Kidney (tissue), 14 donors: Measurements from ENCODE around the gene APBB2. TPM values are rescaled to one million over a fixed set of nuclear protein-coding genes. Genes with fewer than 3 reads are reported as not detected.

ENCODE experiments used
- DNase-seq, 5 donors: peaks; one replicate each; pipeline ENCODE4 v3.0.0-alpha.2; 2013 to 2020
- FAIRE-seq: peaks from 2 replicates; lab custom pipeline; 2012; peaks lifted over from hg19 to GRCh38; lab: Jason Lieb, UNC
- H3K27ac ChIP-seq, 2 donors: one replicate each; pipeline ENCODE4 v1.7.0; 2013; ENCODE audit warnings: low read depth in 2 of 2, low read length in 2 of 2, inconsistent platforms in 1 of 2
- H3K27me3 ChIP-seq: one replicate; pipeline ENCODE4 v1.7.1; 2013; ENCODE audit warnings: low read length, inconsistent platforms; ENCODE audit not compliant: control insufficient read depth, insufficient read depth
- H3K36me3 ChIP-seq, 3 donors: one replicate each; pipeline versions ENCODE4 v1.7.0 to v1.7.1; 2013; ENCODE audit warnings: low read length in 3 of 3, control low read depth in 1 of 3, inconsistent platforms in 1 of 3; ENCODE audit not compliant: insufficient read depth in 3 of 3, control insufficient read depth in 2 of 3
- H3K4me1 ChIP-seq, 3 donors: one replicate each; pipeline versions ENCODE4 v1.7.0 to v1.7.1; 2013; ENCODE audit warnings: low read length in 3 of 3, inconsistent platforms in 1 of 3, low read depth in 1 of 3; ENCODE audit not compliant: control insufficient read depth in 2 of 3, insufficient read depth in 2 of 3
- H3K4me3 ChIP-seq, 3 donors: one replicate each; pipeline versions ENCODE4 v1.7.0 to v1.8.1; 2013; ENCODE audit warnings: low read length in 3 of 3, control low read depth in 1 of 3, inconsistent platforms in 1 of 3
- H3K9ac ChIP-seq, 3 donors: one replicate each; pipeline versions ENCODE4 v1.7.0 to v1.7.1; 2013; ENCODE audit warnings: low read length in 3 of 3, control low read depth in 1 of 3, inconsistent platforms in 1 of 3
- H3K9me3 ChIP-seq, 3 donors: one replicate each; pipeline versions ENCODE4 v1.7.0 to v1.7.1; 2013; ENCODE audit warnings: low read length in 3 of 3, control low read depth in 1 of 3, inconsistent platforms in 1 of 3; ENCODE audit not compliant: control insufficient read depth in 2 of 3, insufficient read depth in 1 of 3
- CTCF ChIP-seq: IDR thresholded peaks from 3 replicates; pipeline ENCODE4 v1.5.1; 2012; ENCODE audit warnings: mild to moderate bottlenecking, moderate library complexity, borderline replicate concordance; ENCODE audit not compliant: insufficient read depth; ENCODE audit errors: extremely low read depth
- intact Hi-C: fragments of 100-400 bp; cut with DNase I; formaldehyde crosslinking; loops from one replicate; pipeline ENCODE4 v1.11.1; 2022
- polyA plus RNA-seq: library from polyadenylated mRNA; stranded (reverse); fragments of 350-450 nt; fragmentation: Illumina TruSeq; extraction: RNeasy Lipid Tissue Mini Kit (QIAGEN cat#74804); gene quantifications from one replicate; pipeline ENCODE4 v1.2.3, GENCODE V29; 2014; ENCODE audit warnings: low read depth, low replicate concordance; ENCODE audit not compliant: insufficient read depth
- total RNA-seq: library from RNA; stranded (reverse); fragmentation: NEBNext Ultra II Directional; extraction: Animal tissue kit (Norgen Biotek cat#: 25700); gene quantifications from one replicate; pipeline ENCODE4 v1.2.1, GENCODE V29; 2021
- donor health status: control.
- donor health status: control.
- donor health status: control.
- donor health status: control.
- donor health status: control.
- donor health status: DM: yes; HTN: yes; CAD: no.
- donor health status: Normal renal cell carcinoma (clear cell type).

Gene APBB2
- total and polyA plus RNA-seq, 2 donors from 2014 or later: 13.4 to 65.6 TPM

- peak in 1 of 5 donors; percentile 11 for DNase-seq
- FAIRE-seq: peak; percentile 84
- TF ChIP-seq CTCF: no peak
- Histone ChIP-seq H3K4me1 (peaks cover 0 to 30% (median 11%) of the 10 kb centered on the region in 3 donors), H3K36me3 (no peaks in the 10 kb centered on the region), H3K27me3 (no peaks in the 10 kb centered on the region), H3K9ac (no peak overlapping the region), H3K27ac (peak overlapping the region; percentile 66 to 68), H3K4me3 (peak overlapping the region in 1 of 3 donors; percentile 2), H3K9me3 (no peaks in the 10 kb centered on the region)
- intact Hi-C loops: no loop called here
These were observed 338.7 kb downstream of the APBB2 start for GRCh38 chr4:40875507-40876150.

GRCh38 chr4:40874901-40875300, 339.4 kb downstream of the APBB2 start:
- H3K36me3 ChIP-seq: no peaks in the 10 kb centered on the region
- DNase-seq (no peak), FAIRE-seq (no peak)
- peak overlapping the region in 1 of 3 donors; percentile 2 for H3K4me3 ChIP-seq
- H3K9me3 ChIP-seq: no peaks in the 10 kb centered on the region
- no peak overlapping the region for H3K9ac ChIP-seq
- peak overlapping the region; percentile 14 to 62 for H3K27ac ChIP-seq
- H3K27me3 ChIP-seq: no peaks in the 10 kb centered on the region
- intact Hi-C loops: no loop called here
- H3K4me1 ChIP-seq: peaks cover 0 to 30% (median 11%) of the 10 kb centered on the region in 3 donors
- TF ChIP-seq CTCF: no peak

GRCh38 chr4:40874331-40874730, 340.0 kb downstream of the APBB2 start:
- no peak overlapping the region for H3K27ac ChIP-seq
- H3K36me3 ChIP-seq: no peaks in the 10 kb centered on the region
- intact Hi-C loops: no loop called here
- H3K4me3 ChIP-seq: no peak overlapping the region
- H3K9ac ChIP-seq: no peak overlapping the region
- no peaks in the 10 kb centered on the region for H3K27me3 ChIP-seq
- no peaks in the 10 kb centered on the region for H3K9me3 ChIP-seq
- H3K4me1 ChIP-seq: peaks cover 0 to 30% (median 11%) of the 10 kb centered on the region in 3 donors
- no peak for FAIRE-seq
- TF ChIP-seq CTCF: no peak
- peak in 2 of 5 donors; percentile 33 to 47 for DNase-seq
